ENCODE results near the gene RHBDF2. TPM values are rescaled to one million over a fixed set of nuclear protein-coding genes. Genes with fewer than 3 reads are reported as not detected.
"Not testable (repeated sequence)": the region's sequence is repeated elsewhere in the genome, so short reads cannot be mapped to it uniquely, and the experiment has no call there.

RHBDF2 gene
- total RNA-seq, 4 donors from 2014 or later: 27.0 to 38.5 (median 33.7) TPM

DNA sequence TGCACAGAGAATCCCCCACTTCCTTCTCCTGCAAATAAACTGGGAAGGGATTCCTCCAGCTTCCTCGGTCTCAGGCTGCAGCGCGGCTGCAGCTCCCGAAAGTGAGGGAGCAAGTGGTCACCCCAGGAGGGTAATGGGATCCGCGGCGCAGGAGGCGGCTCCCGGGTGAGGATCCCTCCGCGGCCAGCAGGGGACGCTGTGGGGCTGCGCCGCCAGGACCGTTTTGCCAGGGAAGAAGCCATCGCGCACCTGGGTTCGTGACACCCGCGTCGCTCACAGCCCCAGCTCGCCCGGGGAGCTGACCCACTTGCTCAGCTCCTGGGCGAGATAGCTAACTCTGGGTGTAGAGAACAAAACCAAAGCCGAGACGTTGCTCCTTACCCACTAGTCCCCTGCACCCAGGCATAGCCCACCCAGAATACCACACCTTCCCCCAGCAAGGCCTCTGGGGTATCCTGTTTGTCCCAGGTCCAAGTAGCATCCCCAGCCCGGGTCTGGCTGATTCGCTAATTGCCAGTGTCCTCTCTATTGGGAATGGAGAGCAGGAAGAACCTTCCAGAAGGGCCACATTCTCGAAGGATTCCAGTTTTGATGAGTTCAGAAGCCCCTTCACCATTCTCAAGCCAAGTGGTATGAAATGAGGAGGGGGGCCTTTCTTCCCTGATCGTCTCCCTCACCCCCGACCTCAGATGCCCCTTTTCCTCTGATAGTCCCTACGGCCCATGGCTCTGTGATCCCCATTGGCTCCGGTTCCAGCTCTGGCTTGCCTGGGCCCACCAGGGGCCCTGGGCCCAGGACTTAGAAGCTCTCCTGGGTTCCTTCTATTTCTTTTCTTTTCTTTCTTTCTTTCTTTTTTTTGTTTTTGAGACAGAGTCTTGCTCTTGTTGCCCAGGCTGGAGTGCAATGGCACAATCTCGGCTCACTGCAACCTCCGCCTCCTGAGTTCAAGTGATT, 22.1 kb upstream of the RHBDF2 start:
- peaks cover 29 to 46% (median 31%) of the 10 kb centered on the region in 3 donors for H3K4me1 ChIP-seq
- DNase-seq: no peak
- 65 to 78% methylated on average over 7 to 11 of the region's 35 CpGs for WGBS, 2 donors
- H3K36me3 ChIP-seq: no peaks in the 10 kb centered on the region
- intact Hi-C loops (cut with DNase I): loop anchor here (5.0 to 10.0 kb wide), 2 partner anchors 99 to 161 kb away; no protein-coding TSS in a partner anchor
- no peak overlapping the region for H3K4me3 ChIP-seq
- TF ChIP-seq, protein P1, sequence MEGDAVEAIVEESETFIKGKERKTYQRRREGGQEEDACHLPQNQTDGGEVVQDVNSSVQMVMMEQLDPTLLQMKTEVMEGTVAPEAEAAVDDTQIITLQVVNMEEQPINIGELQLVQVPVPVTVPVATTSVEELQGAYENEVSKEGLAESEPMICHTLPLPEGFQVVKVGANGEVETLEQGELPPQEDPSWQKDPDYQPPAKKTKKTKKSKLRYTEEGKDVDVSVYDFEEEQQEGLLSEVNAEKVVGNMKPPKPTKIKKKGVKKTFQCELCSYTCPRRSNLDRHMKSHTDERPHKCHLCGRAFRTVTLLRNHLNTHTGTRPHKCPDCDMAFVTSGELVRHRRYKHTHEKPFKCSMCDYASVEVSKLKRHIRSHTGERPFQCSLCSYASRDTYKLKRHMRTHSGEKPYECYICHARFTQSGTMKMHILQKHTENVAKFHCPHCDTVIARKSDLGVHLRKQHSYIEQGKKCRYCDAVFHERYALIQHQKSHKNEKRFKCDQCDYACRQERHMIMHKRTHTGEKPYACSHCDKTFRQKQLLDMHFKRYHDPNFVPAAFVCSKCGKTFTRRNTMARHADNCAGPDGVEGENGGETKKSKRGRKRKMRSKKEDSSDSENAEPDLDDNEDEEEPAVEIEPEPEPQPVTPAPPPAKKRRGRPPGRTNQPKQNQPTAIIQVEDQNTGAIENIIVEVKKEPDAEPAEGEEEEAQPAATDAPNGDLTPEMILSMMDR (IDR thresholded peaks at IDR 0.05): peak; percentile 99 to 100 (median 100)
- no peak for TF ChIP-seq POLR2A (IDR thresholded peaks at IDR 0.05)
- no peaks in the 10 kb centered on the region for H3K9me3 ChIP-seq
- peaks cover 0 to 16% (median 0%) of the 10 kb centered on the region in 4 donors for H3K27me3 ChIP-seq
- H3K27ac ChIP-seq: no peak overlapping the region

DNA sequence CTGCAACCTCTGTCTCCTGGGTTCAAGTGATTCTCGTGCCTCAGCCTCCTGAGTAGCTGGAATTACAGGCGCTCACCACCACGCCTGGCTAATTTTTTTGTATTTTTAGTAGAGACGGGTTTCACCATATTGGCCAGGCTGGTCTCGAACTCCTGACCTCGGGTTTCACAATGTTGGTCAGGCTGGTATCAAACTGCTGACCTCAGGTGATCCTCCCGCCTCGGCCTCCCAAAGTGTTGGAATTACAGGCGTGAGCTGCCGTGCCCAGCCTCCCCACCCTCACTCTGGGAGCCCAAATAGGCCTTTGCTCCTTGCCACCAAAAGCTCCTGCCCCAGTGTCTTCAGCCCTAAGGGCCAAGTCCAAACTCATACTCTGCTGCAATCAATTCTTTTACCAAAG, 20.5 kb upstream of the RHBDF2 start:
- WGBS, 2 donors: 80 to 82% methylated on average over 4 to 10 of the region's 10 CpGs
- H3K9me3 ChIP-seq, H3K27ac ChIP-seq, DNase-seq, H3K4me3 ChIP-seq, H3K36me3 ChIP-seq: not testable (repeated sequence)
- peaks cover 16 to 35% (median 18%) of the 10 kb centered on the region in 3 donors for H3K4me1 ChIP-seq
- peaks cover 0 to 16% (median 0%) of the 10 kb centered on the region in 4 donors for H3K27me3 ChIP-seq
- intact Hi-C loops (cut with DNase I): loop anchor here (5.0 to 10.0 kb wide), 2 partner anchors 101 to 163 kb away; no protein-coding TSS in a partner anchor

DNA sequence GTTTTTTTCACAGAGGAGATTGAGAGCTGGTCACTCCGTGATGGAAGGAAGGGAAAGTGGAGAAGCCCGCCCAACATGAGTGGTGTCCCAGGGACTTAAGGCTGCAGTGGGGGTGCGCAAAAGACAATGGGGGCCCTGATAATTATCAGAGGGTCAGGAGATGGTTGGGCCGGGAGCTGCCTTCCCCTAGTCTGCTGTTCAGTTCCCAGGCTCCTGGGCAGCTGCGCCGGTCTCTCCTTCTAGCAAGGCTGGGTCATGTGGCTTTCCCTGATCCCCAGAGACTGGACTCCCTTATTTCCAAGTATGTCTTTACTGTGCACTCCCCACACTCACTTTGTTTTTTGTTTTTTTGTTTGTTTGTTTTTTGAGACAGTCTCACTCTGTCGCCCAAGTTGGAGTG, 20.0 kb upstream of the RHBDF2 start:
- H3K4me3 ChIP-seq: no peak overlapping the region
- no peak for DNase-seq
- no peak overlapping the region for H3K27ac ChIP-seq
- peaks cover 16 to 34% (median 18%) of the 10 kb centered on the region in 3 donors for H3K4me1 ChIP-seq
- intact Hi-C loops (cut with DNase I): loop anchor here (5.0 to 10.0 kb wide), 2 partner anchors 101 to 164 kb away; no protein-coding TSS in a partner anchor
- peaks cover 0 to 16% (median 0%) of the 10 kb centered on the region in 4 donors for H3K27me3 ChIP-seq
- H3K9me3 ChIP-seq: no peaks in the 10 kb centered on the region
- TF ChIP-seq POLR2A (IDR thresholded peaks at IDR 0.05): no peak
- TF ChIP-seq, protein P1 (IDR thresholded peaks at IDR 0.05): no peak
- WGBS, 2 donors: 77 to 84% methylated on average over 6 to 7 of the region's 7 CpGs
- H3K36me3 ChIP-seq: no peaks in the 10 kb centered on the region

DNA sequence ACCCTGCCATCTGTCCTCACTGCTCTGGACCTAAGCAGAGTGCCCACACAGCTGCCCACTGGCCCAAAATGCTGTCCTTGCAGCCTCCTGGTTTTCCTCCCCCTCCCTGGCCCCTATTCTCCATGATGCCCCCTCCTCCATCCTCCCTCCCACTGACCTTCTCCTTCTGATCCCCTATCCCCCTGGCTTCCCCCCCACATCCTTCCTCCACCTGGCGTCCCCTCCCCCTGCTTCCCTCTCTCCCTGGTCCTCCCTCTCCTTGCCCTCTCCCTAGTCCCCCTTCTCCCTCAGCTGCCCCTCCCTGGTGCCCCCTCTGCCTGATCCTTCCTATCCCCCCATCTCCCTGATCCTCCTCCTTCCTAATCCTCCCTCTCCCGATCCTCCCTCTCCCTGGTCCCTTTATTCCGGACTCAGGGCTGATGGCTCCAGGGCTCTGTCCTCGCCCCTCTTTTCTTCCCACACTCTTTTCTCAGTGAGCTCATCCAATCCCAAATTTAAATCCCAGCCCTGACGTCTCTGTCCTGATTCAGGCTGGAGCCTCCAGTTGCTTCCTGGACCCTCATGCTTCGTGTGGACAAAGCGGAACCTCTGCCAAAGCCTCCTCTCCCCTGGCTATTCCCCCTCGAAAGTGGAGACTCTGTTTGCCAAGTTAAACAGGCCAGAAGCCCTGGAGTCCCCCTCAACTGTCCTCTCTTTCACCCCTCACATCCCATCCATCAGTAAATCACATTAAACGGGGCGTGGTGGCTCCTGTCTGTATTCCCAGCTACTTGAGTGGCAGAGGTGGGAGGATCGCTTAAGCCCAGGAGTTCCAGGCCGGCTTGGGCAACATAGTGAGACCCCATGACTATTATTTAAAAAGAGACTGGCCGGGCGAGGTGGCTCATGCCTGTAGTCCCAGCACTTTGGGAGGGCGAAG, 18.1 kb upstream of the RHBDF2 start:
- 70 to 73% methylated on average over 12 to 13 of the region's 15 CpGs for WGBS, 2 donors
- H3K4me3 ChIP-seq: no peak overlapping the region
- DNase-seq: no peak
- no peaks in the 10 kb centered on the region for H3K9me3 ChIP-seq
- TF ChIP-seq POLR2A (IDR thresholded peaks at IDR 0.05): no peak
- TF ChIP-seq, protein P1 (IDR thresholded peaks at IDR 0.05): no peak
- no peak overlapping the region for H3K27ac ChIP-seq
- H3K4me1 ChIP-seq: peaks cover 14 to 34% (median 15%) of the 10 kb centered on the region in 3 donors
- no peaks in the 10 kb centered on the region for H3K36me3 ChIP-seq
- peaks cover 0 to 16% (median 0%) of the 10 kb centered on the region in 4 donors for H3K27me3 ChIP-seq
- intact Hi-C loops (cut with DNase I): no loop called here

DNA sequence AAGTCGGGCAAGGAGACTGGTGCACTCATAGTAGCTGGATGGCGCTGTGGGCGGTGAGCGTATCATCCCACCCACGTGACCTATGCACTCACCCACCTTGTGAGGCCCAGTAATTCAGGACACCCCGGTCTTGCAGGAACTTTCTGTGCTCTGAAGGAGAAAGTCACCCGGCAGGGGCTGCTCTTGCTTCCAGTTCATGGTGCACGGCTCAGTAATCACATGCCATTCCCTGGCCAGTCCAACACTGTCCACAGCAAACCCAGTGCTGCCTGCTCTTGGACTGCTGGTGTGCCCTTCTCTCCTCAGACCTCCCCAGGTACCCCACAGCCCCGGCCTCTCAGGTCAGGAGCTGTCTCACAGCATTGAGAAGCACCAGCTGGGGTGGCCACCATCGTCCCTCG, 16.4 kb upstream of the RHBDF2 start:
- DNase-seq: no peak
- H3K27ac ChIP-seq: no peak overlapping the region
- H3K4me1 ChIP-seq: peaks cover 7 to 23% (median 7%) of the 10 kb centered on the region in 3 donors
- TF ChIP-seq, protein P1 (IDR thresholded peaks at IDR 0.05): no peak
- TF ChIP-seq POLR2A (IDR thresholded peaks at IDR 0.05): no peak
- H3K27me3 ChIP-seq: peaks cover 0 to 13% (median 0%) of the 10 kb centered on the region in 4 donors
- intact Hi-C loops (cut with DNase I): no loop called here
- no peak overlapping the region for H3K4me3 ChIP-seq
- 100% methylated on average over 3 to 4 of the region's 11 CpGs for WGBS, 2 donors
- no peaks in the 10 kb centered on the region for H3K36me3 ChIP-seq
- no peaks in the 10 kb centered on the region for H3K9me3 ChIP-seq
